NCI-H2029 treated with DMSO at 0.1 percent for 48 hours (cell line): Measurements from ENCODE around the gene PCARE.
A peak's percentile ranks its signal among the peaks of the same experiment; 100 is the strongest.
"Not testable (repeated sequence)": the region's sequence is repeated elsewhere in the genome, so short reads cannot be mapped to it uniquely, and the experiment has no call there.

Experiments
- DNase-seq: peaks from one replicate; lab custom pipeline; 2025; lab: John Stamatoyannopoulos, UW

Gene PCARE

DNA sequence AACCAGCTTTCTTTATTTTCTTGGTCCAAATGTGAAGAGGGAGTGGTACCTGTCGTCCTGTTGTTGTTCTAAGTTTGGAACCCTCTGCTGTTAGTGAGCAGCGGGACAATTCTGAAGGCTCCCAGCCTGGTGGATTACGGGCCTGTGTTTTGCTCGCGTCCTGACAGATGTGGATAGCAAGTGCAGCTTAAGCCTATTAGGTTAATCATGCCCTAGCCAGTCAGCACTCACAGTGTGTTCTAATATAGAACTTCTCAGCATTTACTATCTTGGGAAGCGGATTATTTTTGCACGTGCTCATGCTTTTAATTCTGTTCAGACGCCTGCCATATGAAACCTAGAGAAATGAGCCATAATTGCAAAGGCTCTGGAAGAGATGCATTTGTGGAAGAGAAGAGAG, at the start of gene PCARE:
PCARE (minus strand) TSS at position 113 of the 400 bp plus-strand sequence. CDS start 262 bp downstream, outside the sequence.
- no peak for DNase-seq

- no peak for DNase-seq
These were observed 49.5 kb upstream of the PCARE start for GRCh38 chr2:29123617-29124349.

DNA sequence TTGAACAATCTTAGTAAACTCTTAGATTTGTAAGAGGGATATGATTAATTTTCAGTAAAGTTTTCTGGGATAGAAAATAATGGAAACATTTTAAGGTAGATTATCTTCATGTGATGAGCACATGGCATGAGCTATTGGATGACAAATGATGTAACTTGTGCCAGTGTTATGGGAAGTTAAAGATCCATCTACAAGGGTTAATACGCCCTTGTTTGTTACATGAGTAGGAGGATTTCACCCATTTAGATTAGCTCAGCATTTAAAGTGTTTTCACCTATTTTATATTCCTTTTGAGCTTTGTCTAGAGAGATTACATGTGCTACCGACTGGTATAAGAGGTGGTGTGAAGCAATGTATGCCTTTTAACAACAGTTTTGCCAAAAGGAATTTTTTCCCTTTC, 46.5 kb upstream of the PCARE start:
- DNase-seq, result no peak

- DNase-seq, result no peak
These were observed 44.9 kb upstream of the PCARE start for GRCh38 chr2:29119211-29119610.

DNA sequence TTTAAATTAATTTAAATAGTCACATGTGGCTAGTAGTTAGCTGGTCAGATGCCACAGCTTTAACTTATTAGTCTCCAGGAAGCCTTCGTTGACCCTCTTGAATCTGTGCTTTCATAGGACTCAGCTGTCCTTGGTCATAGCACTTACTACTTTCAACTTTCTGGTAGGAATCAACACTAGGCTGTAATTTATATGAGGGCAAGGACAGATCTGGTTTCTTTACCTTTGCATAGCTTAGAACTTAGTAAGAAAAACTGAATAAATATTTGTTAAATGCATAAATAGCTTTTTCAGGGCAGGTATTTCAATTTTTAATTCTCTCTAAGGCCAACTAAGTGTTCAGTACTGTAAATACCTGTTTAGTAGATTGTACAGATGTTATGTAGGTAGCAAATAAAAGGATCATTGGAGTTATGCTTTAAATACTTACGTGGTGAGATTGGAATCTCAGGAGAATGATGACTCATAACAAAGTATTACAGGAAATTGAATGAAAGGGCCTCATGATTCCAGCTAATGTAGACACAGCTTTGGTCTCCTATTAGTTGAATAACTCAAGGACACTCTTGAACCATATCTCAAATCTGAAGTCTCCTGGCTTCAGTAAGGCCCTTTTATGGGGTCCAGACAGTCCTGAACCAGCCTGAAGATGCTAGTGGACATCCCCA, 43.4 kb upstream of the PCARE start:
- DNase-seq, result no peak

GRCh38 chr2:29115797-29116781, 41.8 kb upstream of the PCARE start:
- DNase-seq, result no peak

GRCh38 chr2:29114946-29115609, 40.8 kb upstream of the PCARE start, which contains the start of gene CLIP4:
CLIP4 (plus strand) TSS chr2:29115415; CDS start chr2:29121389, 5,974 bp downstream.
- no peak for DNase-seq

GRCh38 chr2:29114586-29114945, 40.2 kb upstream of the PCARE start:
- no peak for DNase-seq

- DNase-seq, result peak; percentile 91
These were observed 39.6 kb upstream of the PCARE start for GRCh38 chr2:29113891-29114321.

- no peak for DNase-seq
These were observed 38.8 kb upstream of the PCARE start for GRCh38 chr2:29113027-29113686.

- DNase-seq, result no peak
These were observed 38.1 kb upstream of the PCARE start for GRCh38 chr2:29112379-29112778.

GRCh38 chr2:29110916-29111535, 36.7 kb upstream of the PCARE start:
- DNase-seq, result no peak

- no peak for DNase-seq
These were observed 34.9 kb upstream of the PCARE start for GRCh38 chr2:29109246-29109645.

GRCh38 chr2:29108225-29108624, 33.9 kb upstream of the PCARE start:
- DNase-seq, result no peak

GRCh38 chr2:29107547-29107946, 33.2 kb upstream of the PCARE start:
- DNase-seq, result not testable (repeated sequence)

GRCh38 chr2:29106980-29107388, 32.7 kb upstream of the PCARE start:
- DNase-seq, result no peak

DNA sequence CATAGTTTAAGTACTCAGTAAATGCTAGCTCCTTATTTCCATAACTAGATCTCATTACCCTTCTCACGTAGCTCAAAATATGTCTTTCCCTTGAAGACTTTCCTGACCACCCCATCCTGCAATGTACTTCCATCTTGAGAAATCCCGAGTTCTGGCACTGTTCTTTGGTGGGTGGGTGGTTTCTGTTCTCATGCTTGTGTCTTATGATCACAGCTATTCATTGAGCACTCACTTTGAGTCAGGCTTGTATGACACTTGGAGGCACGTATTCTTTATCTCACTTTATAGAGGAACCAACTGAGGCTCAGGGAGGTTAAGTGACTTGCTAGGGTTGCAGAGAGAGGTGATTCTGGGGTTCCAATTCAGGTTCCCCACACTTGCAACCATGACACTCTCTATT, 31.9 kb upstream of the PCARE start:
- DNase-seq, result no peak

DNA sequence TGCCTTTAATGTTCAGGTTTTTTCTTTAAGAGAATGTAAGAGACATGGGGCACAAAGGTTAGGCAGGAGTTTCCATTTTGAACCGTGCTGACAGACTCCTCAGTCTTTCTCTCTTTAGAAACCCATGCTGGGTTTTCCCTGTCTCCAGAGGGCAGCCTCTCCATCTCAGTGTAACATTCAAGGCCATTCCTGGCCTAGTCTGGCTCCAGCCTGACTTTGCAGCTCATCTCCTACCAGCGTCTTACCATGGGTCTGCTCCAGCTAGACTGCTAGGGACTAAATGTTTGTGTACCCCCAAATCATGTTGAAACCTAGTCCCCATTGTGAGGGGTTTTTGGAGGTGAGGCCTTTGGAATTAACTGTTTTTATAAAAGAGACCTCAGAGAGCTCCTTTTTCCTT, 31.1 kb upstream of the PCARE start:
- no peak for DNase-seq

GRCh38 chr2:29104688-29105087, 30.4 kb upstream of the PCARE start:
- DNase-seq, result no peak

DNA sequence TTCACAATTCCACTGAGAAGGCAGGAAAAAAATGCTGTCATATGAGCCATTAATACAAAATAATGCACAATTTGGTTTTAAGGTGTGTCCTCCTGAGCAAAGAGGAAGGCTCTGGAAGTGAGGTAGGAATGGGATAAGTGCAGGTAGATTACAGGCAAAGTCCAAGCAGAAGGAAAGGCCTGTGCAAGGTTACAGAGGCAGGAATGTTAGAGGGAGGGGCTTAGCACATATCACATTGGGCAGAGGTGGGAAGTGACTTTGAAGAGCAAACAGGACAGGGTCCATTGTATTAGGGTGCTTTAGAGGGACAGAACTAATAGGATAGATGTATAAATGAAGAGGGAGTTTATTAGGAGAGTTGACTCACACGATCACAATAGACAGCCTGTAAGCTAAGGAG, 26.2 kb upstream of the PCARE start:
- DNase-seq, result no peak

- no peak for DNase-seq
These were observed 23.2 kb upstream of the PCARE start for GRCh38 chr2:29097569-29097968.
